ENCODE data around the gene PIP4K2C. TPM values are rescaled to one million over a fixed set of nuclear protein-coding genes. Genes with fewer than 3 reads are reported as not detected.
"Not testable (repeated sequence)": the region's sequence is repeated elsewhere in the genome, so short reads cannot be mapped to it uniquely, and the experiment has no call there.

Gene PIP4K2C
- total RNA-seq, 1 donor from 2014 or later = 26.0 TPM

- intact Hi-C loops (cut with DNase I); DNase-seq (ENCODE audit: low spot score); ATAC-seq: not testable (repeated sequence)
These were observed 55.7 kb downstream of the PIP4K2C start for GRCh38 chr12:57646659-57647049.

Other genes starting within 250 kb of the PIP4K2C start
- 89.6 TPM for gene R3HDM2, start 160.1 kb upstream of the PIP4K2C start, total RNA-seq
- gene INHBC, start 156.4 kb upstream of the PIP4K2C start, total RNA-seq = not detected
- not detected for gene INHBE, start 135.9 kb upstream of the PIP4K2C start, total RNA-seq
- 47.7 TPM for gene GLI1, start 131.4 kb upstream of the PIP4K2C start, total RNA-seq
- gene ARHGAP9, start 111.3 kb upstream of the PIP4K2C start, total RNA-seq = 30.8 TPM
- 121 TPM for gene MARS1, start 103.1 kb upstream of the PIP4K2C start, total RNA-seq
- 34.0 TPM for gene DDIT3, start 70.7 kb upstream of the PIP4K2C start, total RNA-seq
- 76.2 TPM for gene MBD6, start 68.4 kb upstream of the PIP4K2C start, total RNA-seq
- 104 TPM for gene DCTN2, start 44.0 kb upstream of the PIP4K2C start, total RNA-seq
- gene KIF5A, start 41.1 kb upstream of the PIP4K2C start, total RNA-seq = 5.6 TPM
- gene DTX3, start 13.6 kb downstream of the PIP4K2C start, total RNA-seq = 42.9 TPM
- 61.3 TPM for gene ARHGEF25, start 20.2 kb downstream of the PIP4K2C start, total RNA-seq
- gene B4GALNT1, start 42.0 kb downstream of the PIP4K2C start, total RNA-seq = 16.6 TPM
- 230 TPM for gene OS9, start 102.9 kb downstream of the PIP4K2C start, total RNA-seq
- 4.0 TPM for gene AGAP2, start 147.6 kb downstream of the PIP4K2C start, total RNA-seq
- 37.1 TPM for gene TSPAN31, start 153.8 kb downstream of the PIP4K2C start, total RNA-seq
- 54.0 TPM for gene CDK4, start 161.1 kb downstream of the PIP4K2C start, total RNA-seq
- gene MARCHF9, start 163.9 kb downstream of the PIP4K2C start, total RNA-seq = 10.6 TPM
- gene CYP27B1, start 175.9 kb downstream of the PIP4K2C start, total RNA-seq = 0.98 TPM
- 13.4 TPM for gene METTL1, start 180.9 kb downstream of the PIP4K2C start, total RNA-seq
- gene EEF1AKMT3, start 181.4 kb downstream of the PIP4K2C start, total RNA-seq = 11.8 TPM
- gene TSFM, start 191.6 kb downstream of the PIP4K2C start, total RNA-seq = 14.6 TPM
- gene AVIL, start 227.5 kb downstream of the PIP4K2C start, total RNA-seq = 7.3 TPM

Measured in sciatic nerve (tissue), 2 donors.